OCI-LY1 (cell line): ENCODE measurements around the gene CSF1.
"Not testable (repeated sequence)": the region's sequence is repeated elsewhere in the genome, so short reads cannot be mapped to it uniquely, and the experiment has no call there.

Experiments
- EZH2 ChIP-seq: fragments of 200-600 bp; sonication (generic), shearing (Covaris generic); IDR thresholded peaks from 2 replicates; pipeline ENCODE4 v1.8.0; 2017; ENCODE audit warnings: borderline replicate concordance, mixed run types, mild to moderate bottlenecking, antibody characterized with exemption, low read length, moderate library complexity, mixed read lengths
- TF ChIP-seq, protein P1 (sequence below): fragments of 200-600 bp; sonication (generic), shearing (Covaris generic); IDR thresholded peaks from 2 replicates; pipeline ENCODE4 v1.5.1; 2017; ENCODE audit warnings: mild to moderate bottlenecking, antibody characterized with exemption, low read length, moderate library complexity, mixed read lengths

DNA sequence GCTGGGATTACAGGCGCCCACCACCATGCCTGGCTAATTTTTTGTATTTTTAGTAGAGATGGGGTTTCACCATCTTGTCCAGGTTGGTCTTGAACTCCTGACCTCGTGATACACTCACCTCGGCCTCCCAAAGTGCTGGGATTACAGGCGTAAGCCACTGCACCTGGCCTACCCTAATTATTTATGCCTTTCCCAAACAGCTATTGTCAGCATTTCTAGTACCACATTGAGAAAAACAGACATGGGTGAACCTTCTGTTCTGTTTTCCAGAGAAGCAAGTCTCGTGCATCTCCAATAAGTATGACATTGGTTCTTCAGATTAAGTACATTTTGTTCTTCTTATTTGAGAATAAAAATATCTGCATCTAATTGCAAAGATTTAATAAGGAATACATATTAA, 40.9 kb downstream of the CSF1 start:
- TF ChIP-seq, protein P1, sequence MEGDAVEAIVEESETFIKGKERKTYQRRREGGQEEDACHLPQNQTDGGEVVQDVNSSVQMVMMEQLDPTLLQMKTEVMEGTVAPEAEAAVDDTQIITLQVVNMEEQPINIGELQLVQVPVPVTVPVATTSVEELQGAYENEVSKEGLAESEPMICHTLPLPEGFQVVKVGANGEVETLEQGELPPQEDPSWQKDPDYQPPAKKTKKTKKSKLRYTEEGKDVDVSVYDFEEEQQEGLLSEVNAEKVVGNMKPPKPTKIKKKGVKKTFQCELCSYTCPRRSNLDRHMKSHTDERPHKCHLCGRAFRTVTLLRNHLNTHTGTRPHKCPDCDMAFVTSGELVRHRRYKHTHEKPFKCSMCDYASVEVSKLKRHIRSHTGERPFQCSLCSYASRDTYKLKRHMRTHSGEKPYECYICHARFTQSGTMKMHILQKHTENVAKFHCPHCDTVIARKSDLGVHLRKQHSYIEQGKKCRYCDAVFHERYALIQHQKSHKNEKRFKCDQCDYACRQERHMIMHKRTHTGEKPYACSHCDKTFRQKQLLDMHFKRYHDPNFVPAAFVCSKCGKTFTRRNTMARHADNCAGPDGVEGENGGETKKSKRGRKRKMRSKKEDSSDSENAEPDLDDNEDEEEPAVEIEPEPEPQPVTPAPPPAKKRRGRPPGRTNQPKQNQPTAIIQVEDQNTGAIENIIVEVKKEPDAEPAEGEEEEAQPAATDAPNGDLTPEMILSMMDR, result not testable (repeated sequence)
- TF ChIP-seq EZH2, result not testable (repeated sequence)
